Caco-2 (cell line): ENCODE data around the gene IRF2. TPM values are rescaled to one million over a fixed set of nuclear protein-coding genes. Genes with fewer than 3 reads are reported as not detected.

ENCODE experiments used
- BruUV-seq: library from RNA; stranded (reverse); fragments of 400-500 nt; replicated peaks from 2 replicates; lab custom pipeline; 2021; lab: Mats Ljungman, UMichigan
- CTCF ChIA-PET: fragments of 300-600 bp; sonication (Branson Sonifier 250); formaldehyde crosslinking; loops from one replicate; lab custom pipeline; 2022; ENCODE audit warnings: antibody characterized with exemption; lab: Charles Lee
- POLR2A ChIA-PET: fragments of 300-600 bp; sonication (Branson Sonifier 250); formaldehyde crosslinking; loops from one replicate; lab custom pipeline; 2022; ENCODE audit warnings: antibody characterized with exemption; lab: Charles Lee
- DNase-seq, 2 experiments: peaks; one replicate each; pipeline versions ENCODE4 v3.0.0 to v3.0.0-alpha.2; 2020 to 2022
- H3K27me3 ChIP-seq: replicated peaks from 2 replicates; pipeline ENCODE4 v1.6.0; 2011; ENCODE audit warnings: low read length; ENCODE audit not compliant: control insufficient read depth, insufficient read depth
- H3K36me3 ChIP-seq: 2 replicates; pipeline ENCODE4 v1.5.1; 2011; ENCODE audit warnings: low read length; ENCODE audit not compliant: control insufficient read depth, insufficient read depth
- H3K4me1 ChIP-seq: fragments of 250-450 bp; sonication (Bioruptor Pico); 2 replicates; pipeline ENCODE4 v1.5.1; 2020; ENCODE audit warnings: mild to moderate bottlenecking
- H3K4me3 ChIP-seq: 2 replicates; pipeline ENCODE4 v1.5.1; 2011; ENCODE audit warnings: low read depth, mild to moderate bottlenecking, control low read depth, low read length
- H3K9me3 ChIP-seq: fragments of 250-450 bp; sonication (Bioruptor Pico); 2 replicates; pipeline ENCODE4 v1.5.1; 2020; ENCODE audit warnings: mild to moderate bottlenecking, moderate library complexity
- H3K27ac Mint-ChIP-seq: one replicate; pipeline ENCODE4 v1.8.0; 2022; ENCODE audit warnings: mixed read lengths; ENCODE audit not compliant: unreplicated experiment
- H3K27me3 Mint-ChIP-seq: one replicate; pipeline ENCODE4 v1.8.0; 2022; ENCODE audit warnings: mixed read lengths; ENCODE audit not compliant: insufficient read depth, unreplicated experiment
- H3K36me3 Mint-ChIP-seq: one replicate; pipeline ENCODE4 v1.8.0; 2022; ENCODE audit warnings: mild to moderate bottlenecking, mixed read lengths; ENCODE audit not compliant: insufficient read depth, unreplicated experiment
- H3K4me1 Mint-ChIP-seq: one replicate; pipeline ENCODE4 v1.8.0; 2022; ENCODE audit warnings: low read depth, mixed read lengths; ENCODE audit not compliant: unreplicated experiment
- H3K4me3 Mint-ChIP-seq: one replicate; pipeline ENCODE4 v1.8.0; 2022; ENCODE audit warnings: mild to moderate bottlenecking, moderate library complexity, mixed read lengths; ENCODE audit not compliant: unreplicated experiment
- H3K9me3 Mint-ChIP-seq: one replicate; pipeline ENCODE4 v1.8.0; 2022; ENCODE audit warnings: mixed read lengths; ENCODE audit not compliant: unreplicated experiment
- CTCF ChIP-seq, 2 experiments: fragments of 200-600 bp in 1 of 2; IDR thresholded peaks; 1 replicate in 1 of 2; 2 replicates in 1 of 2; pipeline versions ENCODE4 v1.5.1 to v1.8.0; 2011 to 2022; ENCODE audit warnings: antibody characterized with exemption in 1 of 2, control low read depth in 1 of 2, inconsistent platforms in 1 of 2, low read depth in 1 of 2, low read length in 1 of 2, mild to moderate bottlenecking in 1 of 2, moderate library complexity in 1 of 2; ENCODE audit not compliant: insufficient read depth in 1 of 2, severe bottlenecking in 1 of 2, unreplicated experiment in 1 of 2
- intact Hi-C: fragments of 100-400 bp; cut with micrococcal nuclease; formaldehyde crosslinking; loops from one replicate; pipeline ENCODE4 v1.10.0; 2022; ENCODE audit not compliant: unreplicated experiment
- total RNA-seq: library from RNA; stranded (reverse); gene quantifications from 2 replicates; pipeline ENCODE4 v1.2.3, GENCODE V29; 2022

Gene IRF2
- total RNA-seq, 1 experiment from 2014 or later, result 9.2 TPM

- ChIA-PET POLR2A (no interaction called here), CTCF (no interaction called here)
Measured at GRCh38 chr4:184466634-184467033, 7.7 kb downstream of the IRF2 start.

GRCh38 chr4:184464759-184465454, 9.4 kb downstream of the IRF2 start:
- H3K4me3 ChIP-seq, result no peak overlapping the region
- POLR2A ChIA-PET, result no interaction called here
- intact Hi-C loops, result no loop called here
- no peaks in the 10 kb centered on the region for H3K27me3 Mint-ChIP-seq
- H3K9me3 ChIP-seq, result no peaks in the 10 kb centered on the region
- BruUV-seq, result no TSS peak
- H3K4me1 ChIP-seq, result peaks cover 32% of the 10 kb centered on the region
- DNase-seq, result no peak
- H3K9me3 Mint-ChIP-seq, result no peaks in the 10 kb centered on the region
- CTCF ChIA-PET, result no interaction called here
- no peaks in the 10 kb centered on the region for H3K27me3 ChIP-seq
- H3K4me3 Mint-ChIP-seq, result peak overlapping the region; percentile 12
- no peaks in the 10 kb centered on the region for H3K36me3 Mint-ChIP-seq
- no peaks in the 10 kb centered on the region for H3K36me3 ChIP-seq
- no peak for TF ChIP-seq CTCF (IDR thresholded peaks at IDR 0.05; ENCODE audit: insufficient read depth in 1 of 2, low read depth in 1 of 2, low read length in 1 of 2, severe bottlenecking in 1 of 2, unreplicated experiment in 1 of 2)
- H3K4me1 Mint-ChIP-seq, result peaks cover 36% of the 10 kb centered on the region
- H3K27ac Mint-ChIP-seq, result peak overlapping the region; percentile 80

More at GRCh38 chr4:184466634-184467033, 7.7 kb downstream of the IRF2 start:
- BruUV-seq, result no TSS peak
- no peaks in the 10 kb centered on the region for H3K36me3 ChIP-seq
- peaks cover 33% of the 10 kb centered on the region for H3K4me1 Mint-ChIP-seq
- H3K4me3 ChIP-seq, result no peak overlapping the region
- intact Hi-C loops, result no loop called here
- no peaks in the 10 kb centered on the region for H3K36me3 Mint-ChIP-seq
- H3K27me3 ChIP-seq, result no peaks in the 10 kb centered on the region
- no peak overlapping the region for H3K27ac Mint-ChIP-seq
- no peak for TF ChIP-seq CTCF (IDR thresholded peaks at IDR 0.05; ENCODE audit: insufficient read depth in 1 of 2, low read depth in 1 of 2, low read length in 1 of 2, severe bottlenecking in 1 of 2, unreplicated experiment in 1 of 2)
- no peak overlapping the region for H3K4me3 Mint-ChIP-seq
- peaks cover 28% of the 10 kb centered on the region for H3K4me1 ChIP-seq
- no peaks in the 10 kb centered on the region for H3K9me3 Mint-ChIP-seq
- no peaks in the 10 kb centered on the region for H3K27me3 Mint-ChIP-seq
- no peaks in the 10 kb centered on the region for H3K9me3 ChIP-seq
- DNase-seq, result no peak

- Mint-ChIP-seq H3K9me3 (no peaks in the 10 kb centered on the region), H3K27me3 (no peaks in the 10 kb centered on the region), H3K36me3 (no peaks in the 10 kb centered on the region), H3K4me1 (peaks cover 36% of the 10 kb centered on the region), H3K4me3 (no peak overlapping the region), H3K27ac (no peak overlapping the region)
- Histone ChIP-seq H3K36me3 (no peaks in the 10 kb centered on the region), H3K4me3 (no peak overlapping the region), H3K27me3 (no peaks in the 10 kb centered on the region), H3K4me1 (peaks cover 32% of the 10 kb centered on the region), H3K9me3 (no peaks in the 10 kb centered on the region)
- intact Hi-C loops, result loop anchor here (2.0 kb wide), 1 partner anchor 175 kb away; no protein-coding TSS in a partner anchor
- TF ChIP-seq CTCF (IDR thresholded peaks at IDR 0.05; ENCODE audit: insufficient read depth in 1 of 2, low read depth in 1 of 2, low read length in 1 of 2, severe bottlenecking in 1 of 2, unreplicated experiment in 1 of 2), result no peak
- ChIA-PET CTCF (no interaction called here), POLR2A (no interaction called here)
- no peak for DNase-seq
- no TSS peak for BruUV-seq
Measured at GRCh38 chr4:184463856-184464255, 10.5 kb downstream of the IRF2 start.
